ENCODE measurements around the gene C1orf56. TPM values are rescaled to one million over a fixed set of nuclear protein-coding genes. Genes with fewer than 3 reads are reported as not detected.

C1orf56 gene
- total and polyA plus RNA-seq, 2 of the 13 experiments (the other 11 are each of a cell fraction or from before 2014, with no cell fraction given) = 1.5 to 3.2 TPM

DNA sequence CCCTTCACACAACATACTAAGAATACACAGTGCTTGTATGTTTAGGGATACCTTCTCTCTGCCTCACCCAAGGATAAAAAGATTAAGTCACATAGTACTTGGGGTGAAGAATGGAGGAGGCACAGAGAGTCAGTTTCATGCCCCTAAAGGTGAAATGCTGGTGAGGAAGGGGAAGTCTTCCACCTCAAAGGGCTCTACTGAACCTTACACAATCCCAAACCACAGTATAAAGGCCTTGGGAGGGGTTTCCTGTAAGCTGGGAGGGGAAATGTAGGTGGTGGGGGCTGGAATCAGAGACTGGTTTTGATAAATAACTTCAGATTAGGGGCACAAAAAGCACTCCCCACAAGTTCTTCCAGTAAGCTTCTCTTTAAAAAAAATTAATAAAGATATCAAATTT is 44.4 kb upstream of the C1orf56 start (continued):
- no peak for TF ChIP-seq WIZ (CRISPR knock-in tag; IDR thresholded peaks at IDR 0.05)
- TF ChIP-seq SUZ12 (IDR thresholded peaks at IDR 0.05; ENCODE audit: low read depth, low read length) = no peak
- no peak for TF ChIP-seq CCAR2 (optimal IDR thresholded peaks at IDR 0.05; ENCODE audit: low read depth, low read length)
- no peak for TF ChIP-seq NFE2 (CRISPR knock-in tag; IDR thresholded peaks at IDR 0.05)
- TF ChIP-seq CEBPB (IDR thresholded peaks at IDR 0.05; ENCODE audit: borderline replicate concordance, low read depth, low read length) = no peak
- TF ChIP-seq HMG20A (CRISPR knock-in tag; IDR thresholded peaks at IDR 0.05; ENCODE audit: borderline replicate concordance) = no peak
- TF ChIP-seq, protein P1, sequence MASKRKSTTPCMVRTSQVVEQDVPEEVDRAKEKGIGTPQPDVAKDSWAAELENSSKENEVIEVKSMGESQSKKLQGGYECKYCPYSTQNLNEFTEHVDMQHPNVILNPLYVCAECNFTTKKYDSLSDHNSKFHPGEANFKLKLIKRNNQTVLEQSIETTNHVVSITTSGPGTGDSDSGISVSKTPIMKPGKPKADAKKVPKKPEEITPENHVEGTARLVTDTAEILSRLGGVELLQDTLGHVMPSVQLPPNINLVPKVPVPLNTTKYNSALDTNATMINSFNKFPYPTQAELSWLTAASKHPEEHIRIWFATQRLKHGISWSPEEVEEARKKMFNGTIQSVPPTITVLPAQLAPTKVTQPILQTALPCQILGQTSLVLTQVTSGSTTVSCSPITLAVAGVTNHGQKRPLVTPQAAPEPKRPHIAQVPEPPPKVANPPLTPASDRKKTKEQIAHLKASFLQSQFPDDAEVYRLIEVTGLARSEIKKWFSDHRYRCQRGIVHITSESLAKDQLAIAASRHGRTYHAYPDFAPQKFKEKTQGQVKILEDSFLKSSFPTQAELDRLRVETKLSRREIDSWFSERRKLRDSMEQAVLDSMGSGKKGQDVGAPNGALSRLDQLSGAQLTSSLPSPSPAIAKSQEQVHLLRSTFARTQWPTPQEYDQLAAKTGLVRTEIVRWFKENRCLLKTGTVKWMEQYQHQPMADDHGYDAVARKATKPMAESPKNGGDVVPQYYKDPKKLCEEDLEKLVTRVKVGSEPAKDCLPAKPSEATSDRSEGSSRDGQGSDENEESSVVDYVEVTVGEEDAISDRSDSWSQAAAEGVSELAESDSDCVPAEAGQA (IDR thresholded peaks at IDR 0.05; ENCODE audit: low read depth) = no peak
- TF ChIP-seq, protein P1 (CRISPR knock-in tag; IDR thresholded peaks at IDR 0.05; ENCODE audit: borderline replicate concordance) = no peak
- TF ChIP-seq NBN (conservative IDR thresholded peaks at IDR 0.05) = no peak
- TF ChIP-seq, protein P2, sequence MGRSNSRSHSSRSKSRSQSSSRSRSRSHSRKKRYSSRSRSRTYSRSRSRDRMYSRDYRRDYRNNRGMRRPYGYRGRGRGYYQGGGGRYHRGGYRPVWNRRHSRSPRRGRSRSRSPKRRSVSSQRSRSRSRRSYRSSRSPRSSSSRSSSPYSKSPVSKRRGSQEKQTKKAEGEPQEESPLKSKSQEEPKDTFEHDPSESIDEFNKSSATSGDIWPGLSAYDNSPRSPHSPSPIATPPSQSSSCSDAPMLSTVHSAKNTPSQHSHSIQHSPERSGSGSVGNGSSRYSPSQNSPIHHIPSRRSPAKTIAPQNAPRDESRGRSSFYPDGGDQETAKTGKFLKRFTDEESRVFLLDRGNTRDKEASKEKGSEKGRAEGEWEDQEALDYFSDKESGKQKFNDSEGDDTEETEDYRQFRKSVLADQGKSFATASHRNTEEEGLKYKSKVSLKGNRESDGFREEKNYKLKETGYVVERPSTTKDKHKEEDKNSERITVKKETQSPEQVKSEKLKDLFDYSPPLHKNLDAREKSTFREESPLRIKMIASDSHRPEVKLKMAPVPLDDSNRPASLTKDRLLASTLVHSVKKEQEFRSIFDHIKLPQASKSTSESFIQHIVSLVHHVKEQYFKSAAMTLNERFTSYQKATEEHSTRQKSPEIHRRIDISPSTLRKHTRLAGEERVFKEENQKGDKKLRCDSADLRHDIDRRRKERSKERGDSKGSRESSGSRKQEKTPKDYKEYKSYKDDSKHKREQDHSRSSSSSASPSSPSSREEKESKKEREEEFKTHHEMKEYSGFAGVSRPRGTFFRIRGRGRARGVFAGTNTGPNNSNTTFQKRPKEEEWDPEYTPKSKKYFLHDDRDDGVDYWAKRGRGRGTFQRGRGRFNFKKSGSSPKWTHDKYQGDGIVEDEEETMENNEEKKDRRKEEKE (IDR thresholded peaks at IDR 0.05) = no peak
- TF ChIP-seq MED8 (CRISPR knock-in tag; IDR thresholded peaks at IDR 0.05; ENCODE audit: insufficient replicate concordance) = no peak
